LNCAP (cell line): ENCODE data around the gene TRIM49D1.
"Not testable (repeated sequence)": the region's sequence is repeated elsewhere in the genome, so short reads cannot be mapped to it uniquely, and the experiment has no call there.

Experiments used
- CTCF ChIP-seq: fragments of 450-650 bp; IDR thresholded peaks from 2 replicates; pipeline ENCODE4 v1.5.1; 2017; ENCODE audit warnings: mild to moderate bottlenecking

The TRIM49D1 gene

GRCh38 chr11:89922195-89922660 is at the start of gene TRIM49D1:
TRIM49D1 (minus strand) TSS chr11:89922245; CDS start chr11:89917710, 4,535 bp downstream.
- no peak for TF ChIP-seq CTCF

- TF ChIP-seq CTCF: not testable (repeated sequence)
These were observed 43.7 kb upstream of the TRIM49D1 start, which contains the start of gene TRIM64 for GRCh38 chr11:89965737-89966136. TRIM64 (plus strand) TSS chr11:89966037; CDS start chr11:89968504, 2,467 bp downstream.

- TF ChIP-seq CTCF: not testable (repeated sequence)
These were observed 1.7 kb upstream of the TRIM49D1 start, which contains the start of gene TRIM49D2 for GRCh38 chr11:89923764-89924163. TRIM49D2 (plus strand) TSS chr11:89924064; CDS start chr11:89926762, 2,698 bp downstream.
